ENCODE data around the gene IGSF21. TPM values are rescaled to one million over a fixed set of nuclear protein-coding genes. Genes with fewer than 3 reads are reported as not detected.

Gene IGSF21
- total and polyA plus RNA-seq, 2 of the 4 experiments (the other 2 are of a cell fraction) = not detected

- Histone ChIP-seq H3K4me3 (ENCODE audit: insufficient read depth, low read depth, low read length) (no peak overlapping the region), H2AK9ac (replicated peaks; ENCODE audit: low read depth, low read length, poor library complexity) (no peak overlapping the region), H2AFZ (replicated peaks; ENCODE audit: low read length, poor library complexity) (no peak overlapping the region), H4K91ac (ENCODE audit: insufficient read depth, low read depth, low read length) (no peak overlapping the region), H3K23ac (ENCODE audit: low read depth, low read length) (no peak overlapping the region), H3K27ac (ENCODE audit: insufficient read depth, low read length) (no peak overlapping the region), H2BK120ac (ENCODE audit: low read depth, low read length) (no peak overlapping the region), H3K79me1 (ENCODE audit: low read depth in 1 of 2, low read length in 2 of 2) (no peaks in the 10 kb centered on the region), H3K4ac (ENCODE audit: low read depth, low read length) (no peak overlapping the region), H4K8ac (ENCODE audit: low read depth in 2 of 2, low read length in 2 of 2) (no peak overlapping the region), H3K36me3 (ENCODE audit: control insufficient read depth, insufficient read depth, low read length) (no peaks in the 10 kb centered on the region), H3K9me1 (ENCODE audit: insufficient read depth, low read length) (no peaks in the 10 kb centered on the region), H3K27me3 (ENCODE audit: control insufficient read depth, insufficient read depth, low read length) (no peaks in the 10 kb centered on the region), H3K14ac (replicated peaks; ENCODE audit: low read depth, low read length) (no peak overlapping the region), H4K5ac (ENCODE audit: low read depth, low read length) (no peak overlapping the region), H3K4me1 (ENCODE audit: control insufficient read depth, insufficient read depth, low read length) (no peaks in the 10 kb centered on the region), H2BK15ac (ENCODE audit: low read depth, low read length) (no peak overlapping the region), H3K18ac (ENCODE audit: low read depth, low read length) (no peak overlapping the region), H3K9me3 (ENCODE audit: control insufficient read depth, insufficient read depth, low read length) (peaks cover 42% of the 10 kb centered on the region), H2BK5ac (ENCODE audit: low read depth, low read length, poor library complexity, severe bottlenecking) (no peak overlapping the region), H2BK20ac (ENCODE audit: low read depth, low read length) (no peak overlapping the region), H4K20me1 (ENCODE audit: insufficient read depth, low read length) (no peaks in the 10 kb centered on the region), H2AK5ac (ENCODE audit: low read depth, low read length) (no peak overlapping the region), H3K4me2 (ENCODE audit: low read depth, low read length) (no peak overlapping the region), H3K9ac (ENCODE audit: low read depth, low read length) (no peak overlapping the region), H3K56ac (ENCODE audit: extremely low read depth, insufficient read depth, low read length) (no peak overlapping the region)
- DNase-seq (no peak), ATAC-seq (ENCODE audit: low read depth) (no peak)
- ChIA-PET POLR2A (ENCODE audit: unreplicated experiment) (no interaction called here), CTCF (no interaction called here)
- no CpG with 5 or more reads among the region's 5 CpGs for WGBS, 2 experiments (ENCODE audit: extremely low coverage in 2 of 2, insufficient read length in 1 of 2)
- TF ChIP-seq MAZ (IDR thresholded peaks at IDR 0.05; ENCODE audit: borderline replicate concordance, low read depth, low read length) = no peak
- no peak for TF ChIP-seq MAFK (IDR thresholded peaks at IDR 0.05; ENCODE audit: low read depth, low read length)
- TF ChIP-seq POLR2A (IDR thresholded peaks at IDR 0.05; ENCODE audit: low read depth, low read length) = no peak
- no peak for TF ChIP-seq MXI1 (IDR thresholded peaks at IDR 0.05; ENCODE audit: borderline replicate concordance, low read depth, low read length)
- TF ChIP-seq FOS (IDR thresholded peaks at IDR 0.05; ENCODE audit: low read depth, low read length) = no peak
- no peak for TF ChIP-seq CTCF (conservative IDR thresholded peaks at IDR 0.05; ENCODE audit: low read depth, low read length)
- no peak for TF ChIP-seq NFE2L2 (IDR thresholded peaks at IDR 0.05; ENCODE audit: low read depth, low read length)
- no peak for TF ChIP-seq SMC3 (IDR thresholded peaks at IDR 0.05; ENCODE audit: low read depth, low read length)
- TF ChIP-seq BHLHE40 (IDR thresholded peaks at IDR 0.05; ENCODE audit: low read depth, low read length) = no peak
- no peak for TF ChIP-seq USF2 (IDR thresholded peaks at IDR 0.05; ENCODE audit: low read depth, low read length)
- no peak for TF ChIP-seq CHD1 (IDR thresholded peaks at IDR 0.05; ENCODE audit: low read depth, low read length)
- TF ChIP-seq RCOR1 (IDR thresholded peaks at IDR 0.05; ENCODE audit: insufficient replicate concordance, low read length) = no peak
- no peak for TF ChIP-seq CEBPB (IDR thresholded peaks at IDR 0.05; ENCODE audit: low read depth, low read length)
- no peak for TF ChIP-seq RFX5 (IDR thresholded peaks at IDR 0.05; ENCODE audit: low read depth, low read length)
- TF ChIP-seq ELK1 (IDR thresholded peaks at IDR 0.05; ENCODE audit: borderline replicate concordance, low read depth, low read length) = no peak
- no peak for TF ChIP-seq RAD21 (IDR thresholded peaks at IDR 0.05; ENCODE audit: low read length)
- dilution Hi-C loops (cut with HindIII; ENCODE audit: low sequenced_read_pairs, unreplicated experiment) (no loop called here), in situ Hi-C loops (cut with MboI; ENCODE audit: low sequenced_read_pairs) (no loop called here), intact Hi-C loops (cut with micrococcal nuclease) (no loop called here)
- BruUV-seq (replicated peaks) = no TSS peak
Measured at GRCh38 chr1:18347559-18347958, 240.0 kb downstream of the IGSF21 start.

Measured in IMR-90 (cell line).